NB4 (cell line): Measurements from ENCODE around the gene ADAM11.

ENCODE experiments used
- POLR2A ChIP-seq: IDR thresholded peaks from 2 replicates; pipeline ENCODE4 v1.6.1; 2011; ENCODE audit warnings: mild to moderate bottlenecking; ENCODE audit not compliant: insufficient read length; ENCODE audit errors: extremely low read depth
- TF ChIP-seq, protein P1 (sequence below): IDR thresholded peaks from one replicate; pipeline ENCODE4 v1.5.1; 2012; ENCODE audit warnings: low read depth, low read length

DNA sequence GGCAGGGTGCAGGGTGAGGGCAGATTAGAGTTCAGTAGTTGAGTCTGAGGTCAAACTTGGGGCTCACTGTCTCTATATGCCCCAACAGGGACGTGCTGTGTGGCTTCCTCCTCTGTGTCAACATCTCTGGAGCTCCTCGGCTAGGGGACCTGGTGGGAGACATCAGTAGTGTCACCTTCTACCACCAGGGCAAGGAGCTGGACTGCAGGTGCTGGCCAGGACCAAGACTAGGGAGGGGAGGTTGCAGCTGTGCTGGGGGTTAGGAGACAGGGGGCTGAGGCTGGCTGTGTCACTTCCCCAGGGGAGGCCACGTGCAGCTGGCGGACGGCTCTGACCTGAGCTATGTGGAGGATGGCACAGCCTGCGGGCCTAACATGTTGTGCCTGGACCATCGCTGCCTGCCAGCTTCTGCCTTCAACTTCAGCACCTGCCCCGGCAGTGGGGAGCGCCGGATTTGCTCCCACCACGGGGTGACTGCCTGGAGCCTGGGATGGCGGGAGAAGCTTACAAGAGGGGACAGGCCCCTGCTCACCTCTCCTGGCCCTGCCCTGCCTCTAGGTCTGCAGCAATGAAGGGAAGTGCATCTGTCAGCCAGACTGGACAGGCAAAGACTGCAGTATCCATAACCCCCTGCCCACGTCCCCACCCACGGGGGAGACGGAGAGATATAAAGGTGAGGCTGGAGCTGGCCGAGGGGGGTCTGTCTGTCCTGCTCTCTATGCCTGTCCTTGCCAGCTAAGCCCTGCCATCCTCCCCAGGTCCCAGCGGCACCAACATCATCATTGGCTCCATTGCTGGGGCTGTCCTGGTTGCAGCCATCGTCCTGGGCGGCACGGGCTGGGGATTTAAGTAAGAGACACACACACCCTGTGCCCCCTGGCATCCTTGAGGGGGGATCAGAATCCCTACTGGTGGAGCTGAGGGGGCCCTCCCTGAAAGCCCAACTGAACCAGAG, 18.9 kb downstream of the ADAM11 start:
- TF ChIP-seq, protein P1, sequence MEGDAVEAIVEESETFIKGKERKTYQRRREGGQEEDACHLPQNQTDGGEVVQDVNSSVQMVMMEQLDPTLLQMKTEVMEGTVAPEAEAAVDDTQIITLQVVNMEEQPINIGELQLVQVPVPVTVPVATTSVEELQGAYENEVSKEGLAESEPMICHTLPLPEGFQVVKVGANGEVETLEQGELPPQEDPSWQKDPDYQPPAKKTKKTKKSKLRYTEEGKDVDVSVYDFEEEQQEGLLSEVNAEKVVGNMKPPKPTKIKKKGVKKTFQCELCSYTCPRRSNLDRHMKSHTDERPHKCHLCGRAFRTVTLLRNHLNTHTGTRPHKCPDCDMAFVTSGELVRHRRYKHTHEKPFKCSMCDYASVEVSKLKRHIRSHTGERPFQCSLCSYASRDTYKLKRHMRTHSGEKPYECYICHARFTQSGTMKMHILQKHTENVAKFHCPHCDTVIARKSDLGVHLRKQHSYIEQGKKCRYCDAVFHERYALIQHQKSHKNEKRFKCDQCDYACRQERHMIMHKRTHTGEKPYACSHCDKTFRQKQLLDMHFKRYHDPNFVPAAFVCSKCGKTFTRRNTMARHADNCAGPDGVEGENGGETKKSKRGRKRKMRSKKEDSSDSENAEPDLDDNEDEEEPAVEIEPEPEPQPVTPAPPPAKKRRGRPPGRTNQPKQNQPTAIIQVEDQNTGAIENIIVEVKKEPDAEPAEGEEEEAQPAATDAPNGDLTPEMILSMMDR = no peak
- TF ChIP-seq POLR2A = no peak
